Measurements from ENCODE around the gene AKAP13.

GRCh38 chr15:85407421-85408269, 27.2 kb downstream of the AKAP13 start:
- no peak for TF ChIP-seq CTCF (IDR thresholded peaks at IDR 0.05)
- TF ChIP-seq ZFX (IDR thresholded peaks at IDR 0.05; ENCODE audit: borderline replicate concordance), result no peak

All from 22Rv1 (cell line).